AG04449 (cell line): Measurements from ENCODE around the gene NECTIN2.

Experiments used
- CTCF ChIA-PET: fragments of 350-600 bp; formaldehyde crosslinking; extraction: SDS; loops from one replicate; lab custom pipeline; 2021; ENCODE audit warnings: antibody characterized with exemption; lab: Yijun Ruan, JAX
- POLR2A ChIA-PET: fragments of 400-600, 350-600 bp; formaldehyde crosslinking; extraction: SDS; loops from one replicate; lab custom pipeline; 2020; ENCODE audit warnings: antibody characterized with exemption, inconsistent platforms; lab: Yijun Ruan, JAX
- DNase-seq: peaks from one replicate; pipeline ENCODE4 v3.0.0-alpha.2; 2010; ENCODE audit warnings: low read depth, low spot score
- H3K4me3 ChIP-seq: 2 replicates; pipeline ENCODE4 v1.5.1; 2011; ENCODE audit warnings: low read depth, mild to moderate bottlenecking, control low read depth, low read length
- CTCF ChIP-seq: IDR thresholded peaks from one replicate; pipeline ENCODE4 v1.5.1; 2011; ENCODE audit warnings: mild to moderate bottlenecking, moderate library complexity, low read length, control low read depth, inconsistent platforms; ENCODE audit not compliant: insufficient read depth; ENCODE audit errors: missing control alignments

The NECTIN2 gene

DNA sequence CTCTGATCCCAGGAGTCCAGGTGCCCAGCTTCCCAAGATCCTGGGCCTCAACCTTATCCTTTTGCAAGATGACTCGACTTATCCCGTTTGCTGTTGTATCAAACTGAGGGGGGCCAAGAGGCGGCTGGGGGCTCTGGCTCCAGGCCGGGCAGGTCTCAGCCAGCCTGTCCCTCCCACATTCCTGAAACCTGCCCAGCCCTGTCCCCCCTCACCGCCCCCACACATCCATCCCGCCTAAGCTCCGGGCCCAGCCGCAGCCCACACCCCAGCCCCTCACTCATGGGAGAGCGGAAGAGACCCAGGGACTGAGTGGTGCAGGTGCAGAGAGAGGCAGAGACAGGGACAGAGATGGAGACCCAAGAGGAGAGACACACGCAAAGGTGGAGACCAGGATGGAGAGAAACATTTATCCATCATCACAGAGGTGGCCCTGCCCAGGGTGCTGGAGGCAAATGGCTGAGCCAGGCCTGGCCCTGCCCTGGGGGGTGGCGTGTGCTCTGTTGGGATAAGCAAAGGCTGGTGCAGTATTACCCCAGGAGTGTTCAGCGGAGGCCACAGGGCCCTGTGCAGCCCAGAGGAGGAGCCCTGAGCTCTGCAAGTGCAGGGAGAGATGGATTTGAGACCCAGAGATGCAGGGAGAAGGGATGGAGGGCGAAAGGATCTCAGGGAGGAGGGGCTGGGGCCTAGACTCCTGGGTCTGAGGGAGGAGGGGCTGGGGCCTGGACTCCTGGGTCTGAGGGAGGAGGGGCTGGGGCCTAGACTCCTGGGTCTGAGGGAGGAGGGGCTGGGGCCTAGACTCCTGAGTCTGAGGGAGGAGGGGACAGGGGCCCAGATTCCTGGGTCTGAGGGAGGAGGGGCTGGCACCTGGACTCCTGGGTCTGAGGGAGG is 35.6 kb upstream of the NECTIN2 start:
- DNase-seq, result no peak
- no peak for TF ChIP-seq CTCF
- ChIA-PET CTCF (interaction anchor here (0.9 to 3.9 kb wide), 7 partner anchors 11 to 120 kb away, joined by 3 to 33 read pairs (median 5); no protein-coding TSS in a partner anchor), POLR2A (no interaction called here)
- no peak overlapping the region for H3K4me3 ChIP-seq

- CTCF ChIA-PET, result interaction anchor here (1.3 to 1.4 kb wide), 2 partner anchors 27 to 33 kb away, joined by 3 read pairs; no protein-coding TSS in a partner anchor
- POLR2A ChIA-PET, result no interaction called here
- no peak for DNase-seq
Measured at GRCh38 chr19:44811122-44811419, 35.0 kb upstream of the NECTIN2 start.

DNA sequence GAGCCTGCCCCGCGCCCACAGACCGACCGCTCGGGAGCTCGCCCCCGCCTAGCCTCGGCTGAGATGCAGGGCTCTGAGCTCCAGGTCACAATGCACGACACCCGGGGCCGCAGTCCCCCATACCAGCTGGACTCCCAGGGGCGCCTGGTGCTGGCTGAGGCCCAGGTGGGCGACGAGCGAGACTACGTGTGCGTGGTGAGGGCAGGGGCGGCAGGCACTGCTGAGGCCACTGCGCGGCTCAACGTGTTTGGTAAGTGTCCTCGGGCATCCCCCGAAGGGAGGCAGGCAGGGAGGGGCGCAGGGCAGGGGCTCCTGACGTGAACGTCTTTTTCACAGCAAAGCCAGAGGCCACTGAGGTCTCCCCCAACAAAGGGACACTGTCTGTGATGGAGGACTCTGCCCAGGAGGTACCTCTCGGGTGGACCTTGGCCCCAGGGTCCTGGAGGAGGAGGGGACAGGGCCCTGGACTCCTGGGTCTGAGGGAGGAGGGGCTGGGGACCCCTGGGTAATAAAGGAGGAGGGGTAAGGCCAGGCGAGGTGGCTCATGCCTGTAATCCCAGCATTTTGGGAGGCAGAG is 33.9 kb upstream of the NECTIN2 start:
- H3K4me3 ChIP-seq, result no peak overlapping the region
- POLR2A ChIA-PET, result no interaction called here
- CTCF ChIA-PET, result interaction anchor here (1.2 to 1.4 kb wide), 2 partner anchors 13 to 32 kb away, joined by 3 read pairs; no protein-coding TSS in a partner anchor

More at GRCh38 chr19:44811122-44811419, 35.0 kb upstream of the NECTIN2 start:
- TF ChIP-seq CTCF, result no peak
- no peak overlapping the region for H3K4me3 ChIP-seq

DNA sequence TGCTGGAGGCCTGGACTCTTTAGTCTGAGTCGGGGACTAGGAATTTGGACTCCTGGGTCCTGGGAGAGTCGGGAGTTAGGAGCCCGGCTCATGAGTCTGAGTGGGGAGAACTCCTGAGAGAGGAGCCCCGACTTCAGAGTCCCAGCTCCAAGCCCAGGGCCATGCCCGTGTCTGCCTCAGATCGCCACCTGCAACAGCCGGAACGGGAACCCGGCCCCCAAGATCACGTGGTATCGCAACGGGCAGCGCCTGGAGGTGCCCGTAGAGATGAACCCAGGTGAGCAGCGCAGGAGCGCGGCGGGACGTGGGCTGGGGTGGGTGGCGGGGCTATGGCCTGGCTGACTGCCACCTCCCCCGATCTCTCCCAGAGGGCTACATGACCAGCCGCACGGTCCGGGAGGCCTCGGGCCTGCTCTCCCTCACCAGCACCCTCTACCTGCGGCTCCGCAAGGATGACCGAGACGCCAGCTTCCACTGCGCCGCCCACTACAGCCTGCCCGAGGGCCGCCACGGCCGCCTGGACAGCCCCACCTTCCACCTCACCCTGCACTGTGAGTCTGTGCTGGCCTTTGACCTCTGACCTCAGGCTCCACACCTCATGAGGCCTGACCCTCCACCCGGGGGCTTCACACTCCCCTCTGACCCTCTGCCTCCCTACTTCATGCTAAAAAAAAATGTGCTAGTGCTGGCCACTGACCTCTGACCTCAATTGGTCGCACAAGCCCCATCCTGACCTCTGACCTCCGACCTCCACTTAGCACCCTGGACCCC is 32.8 kb upstream of the NECTIN2 start:
- POLR2A ChIA-PET, result no interaction called here
- H3K4me3 ChIP-seq, result no peak overlapping the region
- CTCF ChIA-PET, result interaction anchor here (1.2 kb wide), 1 partner anchor 15 kb away, joined by 3 read pairs; no protein-coding TSS in a partner anchor
- no peak for DNase-seq
- no peak for TF ChIP-seq CTCF

More for the DNA sequence above, 33.9 kb upstream of the NECTIN2 start:
- no peak for DNase-seq
- no peak for TF ChIP-seq CTCF

DNA sequence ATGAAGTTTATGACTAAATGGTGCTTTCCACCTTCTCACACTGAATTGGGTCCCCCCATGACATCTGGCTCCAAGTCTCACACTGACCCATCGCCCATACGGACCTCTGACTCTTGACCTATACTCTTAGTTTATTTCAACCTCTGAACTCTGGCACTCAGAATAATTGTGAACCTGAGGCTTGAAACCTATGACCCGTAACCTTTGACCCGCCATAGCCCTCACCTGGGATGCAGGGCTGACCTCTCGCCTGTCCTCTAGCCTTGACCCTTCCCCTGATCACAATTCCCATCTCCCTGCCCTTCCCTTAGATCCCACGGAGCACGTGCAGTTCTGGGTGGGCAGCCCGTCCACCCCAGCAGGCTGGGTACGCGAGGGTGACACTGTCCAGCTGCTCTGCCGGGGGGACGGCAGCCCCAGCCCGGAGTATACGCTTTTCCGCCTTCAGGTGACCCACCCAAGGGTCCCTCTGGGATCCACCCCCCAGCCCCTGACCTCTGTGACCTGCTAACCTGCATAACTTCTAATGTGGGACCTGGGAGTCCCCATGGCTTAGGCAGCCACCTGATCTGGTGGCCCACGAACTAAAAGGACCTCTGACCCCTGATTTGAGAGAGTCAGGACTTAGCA is 32.1 kb upstream of the NECTIN2 start:
- DNase-seq, result no peak
- TF ChIP-seq CTCF, result no peak
- ChIA-PET POLR2A (no interaction called here), CTCF (no interaction called here)
- H3K4me3 ChIP-seq, result no peak overlapping the region
